ENCODE results near the gene CCDC7. TPM values are rescaled to one million over a fixed set of nuclear protein-coding genes. Genes with fewer than 3 reads are reported as not detected.
"Not testable (repeated sequence)": the region's sequence is repeated elsewhere in the genome, so short reads cannot be mapped to it uniquely, and the experiment has no call there.

Gene CCDC7
- total RNA-seq, 2 donors from 2014 or later: 12.9 to 19.8 TPM

GRCh38 chr10:32893434-32893833 is 447.5 kb downstream of the CCDC7 start:
- Histone ChIP-seq H3K4me3 (no peak overlapping the region), H3K9me3 (no peaks in the 10 kb centered on the region), H3K4me1 (replicated peaks) (no peaks in the 10 kb centered on the region), H3K27ac (no peak overlapping the region), H3K27me3 (replicated peaks; ENCODE audit: insufficient read depth) (no peaks in the 10 kb centered on the region), H3K36me3 (no peaks in the 10 kb centered on the region)
- intact Hi-C loops (cut with DNase I): no loop called here
- TF ChIP-seq CTCF (IDR thresholded peaks at IDR 0.05) (no peak), POLR2A (IDR thresholded peaks at IDR 0.05) (no peak), POLR2AphosphoS5 (IDR thresholded peaks at IDR 0.05) (no peak)
- 74% methylated on average over 3 of the region's 3 CpGs for WGBS
- DNase-seq (ENCODE audit: low spot score): no peak

- H3K4me1 ChIP-seq (replicated peaks): no peaks in the 10 kb centered on the region
- no peaks in the 10 kb centered on the region for H3K9me3 ChIP-seq
- DNase-seq (ENCODE audit: low spot score): no peak
- intact Hi-C loops (cut with DNase I): no loop called here
- H3K36me3 ChIP-seq: no peaks in the 10 kb centered on the region
- no peak for TF ChIP-seq POLR2A (IDR thresholded peaks at IDR 0.05)
- TF ChIP-seq POLR2AphosphoS5 (IDR thresholded peaks at IDR 0.05): no peak
- TF ChIP-seq CTCF (IDR thresholded peaks at IDR 0.05): no peak
- WGBS: 86% methylated on average over 2 of the region's 2 CpGs
- no peak overlapping the region for H3K27ac ChIP-seq
- H3K27me3 ChIP-seq (replicated peaks; ENCODE audit: insufficient read depth): no peaks in the 10 kb centered on the region
- H3K4me3 ChIP-seq: no peak overlapping the region
Observed at GRCh38 chr10:32893916-32894664, 448.1 kb downstream of the CCDC7 start.

- H3K9me3 ChIP-seq; H3K36me3 ChIP-seq; H3K4me3 ChIP-seq; DNase-seq (ENCODE audit: low spot score); H3K27me3 ChIP-seq (replicated peaks; ENCODE audit: insufficient read depth); H3K4me1 ChIP-seq (replicated peaks); H3K27ac ChIP-seq; intact Hi-C loops (cut with DNase I): not testable (repeated sequence)
- WGBS: 88% methylated on average over 7 of the region's 7 CpGs
Observed at GRCh38 chr10:32895200-32895968, 449.4 kb downstream of the CCDC7 start.

- no peak for DNase-seq (ENCODE audit: low spot score)
- WGBS: 88% methylated on average over 9 of the region's 9 CpGs
- intact Hi-C loops (cut with DNase I): no loop called here
Observed at GRCh38 chr10:32901815-32902214, 455.9 kb downstream of the CCDC7 start.

More at GRCh38 chr10:32901815-32902214, 455.9 kb downstream of the CCDC7 start:
- Histone ChIP-seq H3K36me3 (no peaks in the 10 kb centered on the region), H3K27me3 (replicated peaks; ENCODE audit: insufficient read depth) (no peaks in the 10 kb centered on the region), H3K4me1 (replicated peaks) (no peaks in the 10 kb centered on the region), H3K4me3 (no peak overlapping the region), H3K9me3 (no peaks in the 10 kb centered on the region), H3K27ac (no peak overlapping the region)
- TF ChIP-seq CTCF (IDR thresholded peaks at IDR 0.05) (no peak), POLR2A (IDR thresholded peaks at IDR 0.05) (no peak), POLR2AphosphoS5 (IDR thresholded peaks at IDR 0.05) (no peak)

Data from prostate gland (tissue), 2 donors.